ENCODE data around the gene OR4S1.
"Not testable (repeated sequence)": the region's sequence is repeated elsewhere in the genome, so short reads cannot be mapped to it uniquely, and the experiment has no call there.

DNA sequence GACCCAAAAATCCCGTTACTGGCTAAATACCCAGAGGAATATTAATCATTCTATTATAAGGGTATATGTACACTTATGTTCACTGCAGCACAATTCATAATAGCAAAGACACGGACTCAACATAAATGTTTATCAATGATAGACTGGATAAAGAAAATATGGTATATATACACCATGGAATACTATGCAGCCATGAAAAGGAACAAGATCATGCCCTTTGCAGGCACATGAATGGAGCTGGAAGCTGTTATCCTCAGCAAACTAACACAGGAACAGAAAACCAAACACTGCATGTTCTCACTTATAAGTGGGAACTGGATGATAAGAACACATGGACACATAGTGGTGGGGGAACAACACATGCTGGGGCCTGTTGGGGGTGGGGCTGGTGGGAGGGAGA, 7.6 kb downstream of the OR4S1 start:
- not testable (repeated sequence) for TF ChIP-seq YY1 (IDR thresholded peaks at IDR 0.05; ENCODE audit: insufficient read depth, insufficient read length); SUZ12 (IDR thresholded peaks at IDR 0.05; ENCODE audit: extremely low read depth, insufficient read depth, insufficient read length); ZNF274 (IDR thresholded peaks at IDR 0.05; ENCODE audit: low read depth, low read length)

Measured in NT2/D1 (cell line).